Measurements from ENCODE around the gene SULT1A1.

DNA sequence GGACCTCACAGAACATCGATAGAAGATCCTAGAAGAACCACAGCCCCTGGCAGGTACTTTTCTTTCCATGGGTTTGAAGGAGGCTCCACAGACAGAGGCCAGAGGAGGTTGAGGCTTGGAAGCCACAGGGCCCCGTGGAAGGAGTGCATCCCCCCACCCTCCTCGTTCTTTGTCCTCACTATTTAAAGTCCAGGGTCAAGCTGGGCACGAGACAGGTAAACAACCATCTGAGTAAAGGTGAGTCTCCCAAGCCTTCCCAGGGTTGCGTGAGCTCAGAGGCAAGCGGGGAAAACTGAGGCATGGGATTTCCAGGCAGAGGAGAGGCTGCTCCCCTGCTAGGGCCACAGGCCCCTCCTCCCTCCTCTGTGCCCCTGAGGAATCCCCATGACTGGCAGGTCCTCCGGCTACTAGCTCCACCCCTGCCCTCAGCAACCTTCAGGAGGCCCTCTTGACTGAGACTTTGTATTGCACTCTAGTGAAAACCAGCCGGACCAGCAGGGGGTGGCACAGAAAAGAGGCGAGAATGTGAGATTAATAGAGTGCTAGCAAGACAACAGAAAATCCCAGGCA lies 12.1 kb downstream of the SULT1A1 start:
- TF ChIP-seq POLR2AphosphoS5 (IDR thresholded peaks at IDR 0.05; ENCODE audit: low read depth, low read length): no peak
- TF ChIP-seq, protein P1, sequence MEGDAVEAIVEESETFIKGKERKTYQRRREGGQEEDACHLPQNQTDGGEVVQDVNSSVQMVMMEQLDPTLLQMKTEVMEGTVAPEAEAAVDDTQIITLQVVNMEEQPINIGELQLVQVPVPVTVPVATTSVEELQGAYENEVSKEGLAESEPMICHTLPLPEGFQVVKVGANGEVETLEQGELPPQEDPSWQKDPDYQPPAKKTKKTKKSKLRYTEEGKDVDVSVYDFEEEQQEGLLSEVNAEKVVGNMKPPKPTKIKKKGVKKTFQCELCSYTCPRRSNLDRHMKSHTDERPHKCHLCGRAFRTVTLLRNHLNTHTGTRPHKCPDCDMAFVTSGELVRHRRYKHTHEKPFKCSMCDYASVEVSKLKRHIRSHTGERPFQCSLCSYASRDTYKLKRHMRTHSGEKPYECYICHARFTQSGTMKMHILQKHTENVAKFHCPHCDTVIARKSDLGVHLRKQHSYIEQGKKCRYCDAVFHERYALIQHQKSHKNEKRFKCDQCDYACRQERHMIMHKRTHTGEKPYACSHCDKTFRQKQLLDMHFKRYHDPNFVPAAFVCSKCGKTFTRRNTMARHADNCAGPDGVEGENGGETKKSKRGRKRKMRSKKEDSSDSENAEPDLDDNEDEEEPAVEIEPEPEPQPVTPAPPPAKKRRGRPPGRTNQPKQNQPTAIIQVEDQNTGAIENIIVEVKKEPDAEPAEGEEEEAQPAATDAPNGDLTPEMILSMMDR (IDR thresholded peaks at IDR 0.05): no peak
- no peak for TF ChIP-seq SIN3A (IDR thresholded peaks at IDR 0.05; ENCODE audit: borderline replicate concordance, insufficient read depth, low read depth, low read length)
- TF ChIP-seq, protein P2, sequence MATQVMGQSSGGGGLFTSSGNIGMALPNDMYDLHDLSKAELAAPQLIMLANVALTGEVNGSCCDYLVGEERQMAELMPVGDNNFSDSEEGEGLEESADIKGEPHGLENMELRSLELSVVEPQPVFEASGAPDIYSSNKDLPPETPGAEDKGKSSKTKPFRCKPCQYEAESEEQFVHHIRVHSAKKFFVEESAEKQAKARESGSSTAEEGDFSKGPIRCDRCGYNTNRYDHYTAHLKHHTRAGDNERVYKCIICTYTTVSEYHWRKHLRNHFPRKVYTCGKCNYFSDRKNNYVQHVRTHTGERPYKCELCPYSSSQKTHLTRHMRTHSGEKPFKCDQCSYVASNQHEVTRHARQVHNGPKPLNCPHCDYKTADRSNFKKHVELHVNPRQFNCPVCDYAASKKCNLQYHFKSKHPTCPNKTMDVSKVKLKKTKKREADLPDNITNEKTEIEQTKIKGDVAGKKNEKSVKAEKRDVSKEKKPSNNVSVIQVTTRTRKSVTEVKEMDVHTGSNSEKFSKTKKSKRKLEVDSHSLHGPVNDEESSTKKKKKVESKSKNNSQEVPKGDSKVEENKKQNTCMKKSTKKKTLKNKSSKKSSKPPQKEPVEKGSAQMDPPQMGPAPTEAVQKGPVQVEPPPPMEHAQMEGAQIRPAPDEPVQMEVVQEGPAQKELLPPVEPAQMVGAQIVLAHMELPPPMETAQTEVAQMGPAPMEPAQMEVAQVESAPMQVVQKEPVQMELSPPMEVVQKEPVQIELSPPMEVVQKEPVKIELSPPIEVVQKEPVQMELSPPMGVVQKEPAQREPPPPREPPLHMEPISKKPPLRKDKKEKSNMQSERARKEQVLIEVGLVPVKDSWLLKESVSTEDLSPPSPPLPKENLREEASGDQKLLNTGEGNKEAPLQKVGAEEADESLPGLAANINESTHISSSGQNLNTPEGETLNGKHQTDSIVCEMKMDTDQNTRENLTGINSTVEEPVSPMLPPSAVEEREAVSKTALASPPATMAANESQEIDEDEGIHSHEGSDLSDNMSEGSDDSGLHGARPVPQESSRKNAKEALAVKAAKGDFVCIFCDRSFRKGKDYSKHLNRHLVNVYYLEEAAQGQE (IDR thresholded peaks at IDR 0.05; ENCODE audit: insufficient read depth in 1 of 2, low read depth in 2 of 2, low read length in 1 of 2): no peak

All from Panc1 (cell line).